Measurements from ENCODE around the gene LRRIQ1. TPM values are rescaled to one million over a fixed set of nuclear protein-coding genes. Genes with fewer than 3 reads are reported as not detected.

Gene LRRIQ1
- total RNA-seq, 1 experiment from 2014 or later, result 0.70 TPM

DNA sequence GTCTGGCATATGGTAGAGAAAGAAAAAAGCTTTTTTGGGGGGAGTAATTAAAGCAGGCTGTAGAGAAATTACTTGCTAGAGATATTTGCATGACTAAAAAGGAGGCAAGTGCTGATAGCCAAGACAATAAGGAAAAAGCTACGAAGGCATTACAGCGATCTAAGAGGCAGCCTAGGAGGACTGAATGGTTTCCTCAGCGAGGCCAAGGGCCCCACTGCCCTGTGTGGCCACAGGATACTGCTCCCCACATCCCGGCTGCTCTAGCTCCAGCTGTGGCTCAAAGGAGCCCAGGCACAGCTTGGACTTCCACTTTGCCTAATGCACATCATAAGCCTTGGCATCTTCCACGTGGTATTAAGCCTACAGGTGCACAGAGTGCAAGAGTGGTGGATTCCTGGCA lies 53.6 kb downstream of the LRRIQ1 start:
- no peak for TF ChIP-seq CTCF (IDR thresholded peaks at IDR 0.05; ENCODE audit: unreplicated experiment)
- no peaks in the 10 kb centered on the region for H3K27me3 Mint-ChIP-seq (ENCODE audit: insufficient read depth, unreplicated experiment)
- no peak overlapping the region for H3K4me3 Mint-ChIP-seq (ENCODE audit: unreplicated experiment)
- no peak overlapping the region for H3K27ac Mint-ChIP-seq (ENCODE audit: low read depth, unreplicated experiment)
- DNase-seq (ENCODE audit: unreplicated experiment), result no peak
- no peaks in the 10 kb centered on the region for H3K36me3 Mint-ChIP-seq (ENCODE audit: insufficient read depth, unreplicated experiment)
- ChIA-PET CTCF (interaction anchor here (0.7 to 1.0 kb wide), 2 partner anchors 10 to 352 kb away, joined by 3 read pairs; no protein-coding TSS in a partner anchor), POLR2A (no interaction called here)
- no peaks in the 10 kb centered on the region for H3K4me1 Mint-ChIP-seq (ENCODE audit: insufficient read depth, unreplicated experiment)
- H3K9me3 Mint-ChIP-seq (ENCODE audit: unreplicated experiment), result peaks cover 6% of the 10 kb centered on the region
- intact Hi-C loops (cut with micrococcal nuclease), result no loop called here
- no TSS peak for BruUV-seq (replicated peaks)

DNA sequence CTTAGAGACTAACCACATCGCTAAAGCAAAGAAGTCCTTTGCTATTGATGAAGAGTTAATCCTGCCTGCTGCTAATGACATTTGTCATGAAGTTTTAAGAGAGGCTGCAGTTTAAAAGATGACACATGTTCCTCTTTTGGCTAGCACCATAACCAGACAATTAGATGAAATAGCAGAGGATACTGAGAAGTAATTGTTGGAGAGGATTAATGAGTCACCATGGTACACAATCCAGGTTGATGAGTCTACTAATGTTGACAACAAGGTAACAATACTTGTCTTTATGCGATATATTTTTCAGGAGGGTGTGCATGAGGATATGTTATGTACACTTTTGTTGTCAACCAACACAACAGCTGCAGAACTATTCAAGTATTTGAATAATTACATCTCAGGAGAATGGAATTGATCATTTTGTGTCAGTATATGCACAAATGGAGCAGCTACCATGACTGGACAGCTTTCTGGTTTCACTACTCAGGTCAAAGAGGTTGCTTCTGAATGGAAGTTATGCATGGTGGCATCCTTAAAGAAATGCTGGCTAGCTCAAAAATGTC lies 56.7 kb downstream of the LRRIQ1 start:
- Mint-ChIP-seq H3K4me1 (ENCODE audit: insufficient read depth, unreplicated experiment) (no peaks in the 10 kb centered on the region), H3K27me3 (ENCODE audit: insufficient read depth, unreplicated experiment) (no peaks in the 10 kb centered on the region), H3K36me3 (ENCODE audit: insufficient read depth, unreplicated experiment) (no peaks in the 10 kb centered on the region), H3K9me3 (ENCODE audit: unreplicated experiment) (no peaks in the 10 kb centered on the region), H3K27ac (ENCODE audit: low read depth, unreplicated experiment) (no peak overlapping the region), H3K4me3 (ENCODE audit: unreplicated experiment) (no peak overlapping the region)
- BruUV-seq (replicated peaks), result no TSS peak
- no peak for DNase-seq (ENCODE audit: unreplicated experiment)
- no peak for TF ChIP-seq CTCF (IDR thresholded peaks at IDR 0.05; ENCODE audit: unreplicated experiment)
- POLR2A ChIA-PET, result no interaction called here
- intact Hi-C loops (cut with micrococcal nuclease), result no loop called here
- CTCF ChIA-PET, result interaction anchor here (0.8 kb wide), 1 partner anchor 132 kb away, joined by 3 read pairs; no protein-coding TSS in a partner anchor

- TF ChIP-seq CTCF (IDR thresholded peaks at IDR 0.05; ENCODE audit: unreplicated experiment), result no peak
- BruUV-seq (replicated peaks), result no TSS peak
- CTCF ChIA-PET, result interaction anchor here (0.7 kb wide), 1 partner anchor 330 kb away, joined by 3 read pairs; no protein-coding TSS in a partner anchor
- intact Hi-C loops (cut with micrococcal nuclease), result no loop called here
- Mint-ChIP-seq H3K4me1 (ENCODE audit: insufficient read depth, unreplicated experiment) (no peaks in the 10 kb centered on the region), H3K4me3 (ENCODE audit: unreplicated experiment) (no peak overlapping the region), H3K27ac (ENCODE audit: low read depth, unreplicated experiment) (no peak overlapping the region), H3K9me3 (ENCODE audit: unreplicated experiment) (no peaks in the 10 kb centered on the region), H3K27me3 (ENCODE audit: insufficient read depth, unreplicated experiment) (no peaks in the 10 kb centered on the region), H3K36me3 (ENCODE audit: insufficient read depth, unreplicated experiment) (no peaks in the 10 kb centered on the region)
- POLR2A ChIA-PET, result no interaction called here
- no peak for DNase-seq (ENCODE audit: unreplicated experiment)
These were observed 59.4 kb downstream of the LRRIQ1 start for GRCh38 chr12:85095501-85095900.

- no peak for DNase-seq (ENCODE audit: unreplicated experiment)
These were observed 94.5 kb downstream of the LRRIQ1 start for GRCh38 chr12:85130646-85131045.

More at GRCh38 chr12:85130646-85131045, 94.5 kb downstream of the LRRIQ1 start:
- ChIA-PET POLR2A (interaction anchor here (0.7 kb wide), 1 partner anchor 21 kb away, joined by 3 read pairs; no protein-coding TSS in a partner anchor), CTCF (no interaction called here)
- Mint-ChIP-seq H3K27ac (ENCODE audit: low read depth, unreplicated experiment) (no peak overlapping the region), H3K4me3 (ENCODE audit: unreplicated experiment) (no peak overlapping the region), H3K9me3 (ENCODE audit: unreplicated experiment) (no peaks in the 10 kb centered on the region), H3K4me1 (ENCODE audit: insufficient read depth, unreplicated experiment) (no peaks in the 10 kb centered on the region), H3K36me3 (ENCODE audit: insufficient read depth, unreplicated experiment) (no peaks in the 10 kb centered on the region), H3K27me3 (ENCODE audit: insufficient read depth, unreplicated experiment) (no peaks in the 10 kb centered on the region)
- intact Hi-C loops (cut with micrococcal nuclease), result no loop called here
- BruUV-seq (replicated peaks), result no TSS peak
- no peak for TF ChIP-seq CTCF (IDR thresholded peaks at IDR 0.05; ENCODE audit: unreplicated experiment)

All from MCF 10A (cell line).